IMR-90 (cell line): Measurements from ENCODE around the gene MRGPRF. TPM values are rescaled to one million over a fixed set of nuclear protein-coding genes. Genes with fewer than 3 reads are reported as not detected.

Source experiments
- ATAC-seq: fragments of 200-7000 bp; cut with Tn5 transposase; 2 replicates; pipeline ENCODE4 v1.9.1; 2020; ENCODE audit warnings: low read depth, mild to moderate bottlenecking, moderate library complexity
- BruUV-seq: library from RNA; stranded (reverse); fragments of 400-500 nt; replicated peaks from 2 replicates; lab custom pipeline; 2021; lab: Mats Ljungman, UMichigan
- CTCF ChIA-PET: fragments of 300-600 bp; formaldehyde crosslinking; extraction: SDS; loops from one replicate; lab custom pipeline; 2021; ENCODE audit warnings: antibody characterized with exemption; lab: Yijun Ruan, JAX
- POLR2A ChIA-PET: fragments of 300-600 bp; sonication (Branson Sonifier 250); formaldehyde crosslinking; loops from one replicate; lab custom pipeline; 2022; ENCODE audit warnings: antibody characterized with exemption; ENCODE audit not compliant: unreplicated experiment; lab: Charles Lee
- DNase-seq: peaks from one replicate; pipeline ENCODE4 v3.0.0; 2013
- H2AFZ ChIP-seq: replicated peaks from 2 replicates; pipeline ENCODE3; 2013; ENCODE audit warnings: low read length, mild to moderate bottlenecking; ENCODE audit not compliant: poor library complexity
- H2AK5ac ChIP-seq: 2 replicates; pipeline ENCODE4 v1.6.1; 2013; ENCODE audit warnings: low read depth, low read length, inconsistent platforms
- H2AK9ac ChIP-seq: replicated peaks from 2 replicates; pipeline ENCODE3; 2013; ENCODE audit warnings: mild to moderate bottlenecking, low read depth, low read length, moderate library complexity; ENCODE audit not compliant: poor library complexity
- H2BK120ac ChIP-seq: 2 replicates; pipeline ENCODE4 v1.6.1; 2013; ENCODE audit warnings: low read depth, low read length, inconsistent platforms
- H2BK15ac ChIP-seq: 3 replicates; pipeline ENCODE4 v1.6.1; 2013; ENCODE audit warnings: low read depth, low read length, inconsistent platforms
- H2BK20ac ChIP-seq: 2 replicates; pipeline ENCODE4 v1.6.1; 2013; ENCODE audit warnings: low read depth, mild to moderate bottlenecking, inconsistent platforms, low read length, moderate library complexity
- H2BK5ac ChIP-seq: 2 replicates; pipeline ENCODE4 v1.6.1; 2013; ENCODE audit warnings: mild to moderate bottlenecking, low read depth, low read length, inconsistent platforms; ENCODE audit not compliant: poor library complexity, severe bottlenecking
- H3K14ac ChIP-seq: replicated peaks from 2 replicates; pipeline ENCODE4 v1.6.1; 2013; ENCODE audit warnings: low read depth, low read length, inconsistent platforms
- H3K18ac ChIP-seq: 2 replicates; pipeline ENCODE4 v1.6.1; 2013; ENCODE audit warnings: low read depth, low read length, control low read depth
- H3K23ac ChIP-seq: 2 replicates; pipeline ENCODE4 v1.6.1; 2013; ENCODE audit warnings: low read depth, low read length, inconsistent platforms
- H3K27ac ChIP-seq: 2 replicates; pipeline ENCODE4 v1.5.1; 2013; ENCODE audit warnings: mild to moderate bottlenecking, control low read depth, low read length; ENCODE audit not compliant: insufficient read depth
- H3K27me3 ChIP-seq: 2 replicates; pipeline ENCODE4 v1.6.1; 2013; ENCODE audit warnings: low read length; ENCODE audit not compliant: control insufficient read depth, insufficient read depth
- H3K36me3 ChIP-seq: 2 replicates; pipeline ENCODE4 v1.6.1; 2013; ENCODE audit warnings: low read length, mixed read lengths; ENCODE audit not compliant: control insufficient read depth, insufficient read depth
- H3K4ac ChIP-seq: 2 replicates; pipeline ENCODE4 v1.6.1; 2013; ENCODE audit warnings: low read depth, low read length, inconsistent platforms
- H3K4me1 ChIP-seq: 2 replicates; pipeline ENCODE4 v1.6.1; 2013; ENCODE audit warnings: low read length, mixed read lengths; ENCODE audit not compliant: control insufficient read depth, insufficient read depth
- H3K4me2 ChIP-seq: 2 replicates; pipeline ENCODE4 v1.6.1; 2013; ENCODE audit warnings: low read depth, mild to moderate bottlenecking, control low read depth, low read length, moderate library complexity
- H3K4me3 ChIP-seq: 2 replicates; pipeline ENCODE4 v1.5.1; 2013; ENCODE audit warnings: low read depth, mild to moderate bottlenecking, control low read depth, low read length, moderate library complexity; ENCODE audit not compliant: insufficient read depth
- H3K56ac ChIP-seq: 2 replicates; pipeline ENCODE4 v1.6.1; 2013; ENCODE audit warnings: low read length, inconsistent platforms; ENCODE audit not compliant: insufficient read depth; ENCODE audit errors: extremely low read depth
- H3K79me1 ChIP-seq, 2 experiments: 2 replicates each; pipeline ENCODE4 v1.6.1; 2013; ENCODE audit warnings: low read length in 2 of 2, inconsistent platforms in 1 of 2, low read depth in 1 of 2
- H3K9ac ChIP-seq: 2 replicates; pipeline ENCODE4 v1.6.1; 2013; ENCODE audit warnings: low read depth, low read length, control low read depth
- H3K9me1 ChIP-seq: 2 replicates; pipeline ENCODE4 v1.6.1; 2013; ENCODE audit warnings: low read length, inconsistent platforms; ENCODE audit not compliant: insufficient read depth
- H3K9me3 ChIP-seq: 2 replicates; pipeline ENCODE4 v1.6.1; 2013; ENCODE audit warnings: low read length; ENCODE audit not compliant: control insufficient read depth, insufficient read depth
- H4K20me1 ChIP-seq: 2 replicates; pipeline ENCODE4 v1.6.1; 2013; ENCODE audit warnings: low read length, inconsistent platforms; ENCODE audit not compliant: insufficient read depth
- H4K5ac ChIP-seq: 2 replicates; pipeline ENCODE4 v1.6.1; 2013; ENCODE audit warnings: mild to moderate bottlenecking, low read depth, low read length, control low read depth
- H4K8ac ChIP-seq, 2 experiments: 2 replicates each; pipeline ENCODE4 v1.6.1; 2013; ENCODE audit warnings: low read depth in 2 of 2, low read length in 2 of 2, control low read depth in 1 of 2, inconsistent platforms in 1 of 2
- H4K91ac ChIP-seq: 2 replicates; pipeline ENCODE4 v1.6.1; 2013; ENCODE audit warnings: low read depth, low read length, inconsistent platforms; ENCODE audit not compliant: insufficient read depth
- BHLHE40 ChIP-seq: fragments of 150-350 bp; IDR thresholded peaks from 2 replicates; pipeline ENCODE4 v1.6.1; 2016; ENCODE audit warnings: mild to moderate bottlenecking, low read depth, low read length
- CEBPB ChIP-seq: IDR thresholded peaks from 2 replicates; pipeline ENCODE4 v1.6.1; 2012; ENCODE audit warnings: low read depth, low read length, improper control_type of control experiment
- CTCF ChIP-seq: conservative IDR thresholded peaks from 2 replicates; pipeline ENCODE4 v1.5.1; 2012; ENCODE audit warnings: mild to moderate bottlenecking, low read depth, low read length, improper control_type of control experiment
- ELK1 ChIP-seq: fragments of 150-350 bp; IDR thresholded peaks from 2 replicates; pipeline ENCODE4 v1.6.1; 2016; ENCODE audit warnings: low read depth, mild to moderate bottlenecking, low read length, moderate library complexity, borderline replicate concordance
- FOS ChIP-seq: fragments of 150-350 bp; IDR thresholded peaks from 2 replicates; pipeline ENCODE4 v1.6.1; 2016; ENCODE audit warnings: low read depth, low read length
- MAFK ChIP-seq: IDR thresholded peaks from 2 replicates; pipeline ENCODE4 v1.6.1; 2012; ENCODE audit warnings: low read depth, low read length, improper control_type of control experiment
- MAZ ChIP-seq: IDR thresholded peaks from 2 replicates; pipeline ENCODE4 v1.6.1; 2012; ENCODE audit warnings: low read depth, mild to moderate bottlenecking, low read length, improper control_type of control experiment, moderate library complexity, borderline replicate concordance
- MXI1 ChIP-seq: IDR thresholded peaks from 2 replicates; pipeline ENCODE4 v1.6.1; 2012; ENCODE audit warnings: low read depth, mild to moderate bottlenecking, low read length, moderate library complexity, borderline replicate concordance
- POLR2A ChIP-seq: IDR thresholded peaks from 2 replicates; pipeline ENCODE4 v1.6.1; 2012; ENCODE audit warnings: mild to moderate bottlenecking, low read depth, low read length
- RAD21 ChIP-seq: IDR thresholded peaks from 2 replicates; pipeline ENCODE4 v1.6.1; 2012; ENCODE audit warnings: low read length, improper control_type of control experiment
- RCOR1 ChIP-seq: IDR thresholded peaks from 2 replicates; pipeline ENCODE4 v1.6.1; 2012; ENCODE audit warnings: mild to moderate bottlenecking, low read length, improper control_type of control experiment; ENCODE audit not compliant: insufficient replicate concordance
- RFX5 ChIP-seq: IDR thresholded peaks from 2 replicates; pipeline ENCODE4 v1.8.0; 2012; ENCODE audit warnings: low read depth, mild to moderate bottlenecking, low read length, moderate library complexity
- SMC3 ChIP-seq: fragments of 150-350 bp; IDR thresholded peaks from 2 replicates; pipeline ENCODE4 v1.6.1; 2016; ENCODE audit warnings: low read depth, mild to moderate bottlenecking, antibody characterized with exemption, low read length, moderate library complexity
- WGBS, 2 experiments: methylation state at CpG; one replicate each; pipeline versions ENCODE4 v1.1.5 to v1.1.7; 2013; ENCODE audit warnings: missing lambda C conversion rate in 2 of 2; ENCODE audit not compliant: insufficient read length in 1 of 2; ENCODE audit errors: extremely low coverage in 2 of 2; 5-methylcytosine and 5-hydroxymethylcytosine counted together
- dilution Hi-C: fragments of 300-500 bp; cut with HindIII; formaldehyde crosslinking; loops from one replicate; pipeline ENCODE4 v1.14.3; 2018; ENCODE audit warnings: low sequenced_read_pairs; ENCODE audit not compliant: unreplicated experiment
- in situ Hi-C: fragments of 300-500 bp; cut with MboI; formaldehyde crosslinking; loops from 3 replicates; pipeline ENCODE4 v1.14.3; 2019; ENCODE audit warnings: low sequenced_read_pairs, inconsistent platforms, mixed read lengths
- intact Hi-C: fragments of 100-400 bp; cut with micrococcal nuclease; formaldehyde crosslinking; loops from 2 replicates; pipeline ENCODE4 v1.10.0; 2022
- polyA plus RNA-seq, 3 experiments: library from polyadenylated mRNA; depleted of rRNA; stranded (reverse); fragments of >200 nt; gene quantifications; 2 replicates each; pipeline ENCODE4 v1.2.3, GENCODE V29; 2012; ENCODE audit warnings: low replicate concordance in 1 of 3
- total RNA-seq: library from RNA; depleted of rRNA; stranded (reverse); fragments of >200 nt; gene quantifications from 2 replicates; pipeline ENCODE4 v1.2.3, GENCODE V29; 2012

The MRGPRF gene
- total and polyA plus RNA-seq, 2 of the 4 experiments (the other 2 are of a cell fraction) = 6.3 to 28.8 TPM

- WGBS, 2 experiments = 93% methylated on average over 15 of the region's 15 CpGs; no CpG with 5 or more reads in 1 of the 2 experiments
Observed at GRCh38 chr11:69057236-69057635, 44.2 kb upstream of the MRGPRF start.

More at GRCh38 chr11:69057236-69057635, 44.2 kb upstream of the MRGPRF start:
- Histone ChIP-seq H2BK20ac (no peak overlapping the region), H3K18ac (no peak overlapping the region), H3K4me1 (no peaks in the 10 kb centered on the region), H3K36me3 (peaks cover 40% of the 10 kb centered on the region), H3K14ac (no peak overlapping the region), H3K23ac (no peak overlapping the region), H3K9ac (no peak overlapping the region), H3K79me1 (peaks cover 6 to 54% of the 10 kb centered on the region in 2 experiments; a peak in 3 of 4 replicates), H3K4me2 (no peak overlapping the region), H2BK5ac (no peak overlapping the region), H2AK5ac (no peak overlapping the region), H3K4me3 (no peak overlapping the region), H4K8ac (no peak overlapping the region), H2BK15ac (no peak overlapping the region), H3K9me3 (no peaks in the 10 kb centered on the region), H4K5ac (no peak overlapping the region), H2BK120ac (no peak overlapping the region), H3K27ac (no peak overlapping the region), H3K4ac (no peak overlapping the region), H3K27me3 (no peaks in the 10 kb centered on the region), H3K56ac (no peak overlapping the region), H2AK9ac (no peak overlapping the region), H4K20me1 (peaks cover 37% of the 10 kb centered on the region), H2AFZ (no peak overlapping the region), H4K91ac (no peak overlapping the region), H3K9me1 (no peaks in the 10 kb centered on the region)
- CTCF ChIA-PET = interaction anchor here (0.6 kb wide), 1 partner anchor 581 kb away, joined by 4 read pairs; no protein-coding TSS in a partner anchor
- BruUV-seq = no TSS peak
- DNase-seq = no peak
- POLR2A ChIA-PET = no interaction called here
- dilution Hi-C loops = no loop called here
- TF ChIP-seq RFX5 (no peak), MAFK (no peak), RAD21 (no peak), SMC3 (no peak), BHLHE40 (no peak), RCOR1 (no peak), POLR2A (no peak), ELK1 (no peak), CTCF (no peak), CEBPB (no peak), FOS (no peak), MXI1 (no peak), MAZ (no peak)
- ATAC-seq = no peak
- in situ Hi-C loops = no loop called here
- intact Hi-C loops = no loop called here
